ENCODE data around the gene GRK3.
"Not testable (repeated sequence)": the region's sequence is repeated elsewhere in the genome, so short reads cannot be mapped to it uniquely, and the experiment has no call there.

GRK3 gene

GRCh38 chr22:25564320-25564978 lies at the start of gene GRK3:
Gene GRK3 (plus strand): TSS chr22:25564675. CDS start chr22:25565041, 366 bp downstream.
- peak; percentile 11 for DNase-seq (ENCODE audit: low read depth)

- DNase-seq (ENCODE audit: low read depth), result no peak
Measured at GRCh38 chr22:25518000-25518663, 46.3 kb upstream of the GRK3 start.

- no peak for DNase-seq (ENCODE audit: low read depth)
Measured at GRCh38 chr22:25525376-25525775, 39.1 kb upstream of the GRK3 start.

GRCh38 chr22:25525804-25526584 lies 38.5 kb upstream of the GRK3 start:
- DNase-seq (ENCODE audit: low read depth), result not testable (repeated sequence)

GRCh38 chr22:25527016-25527415 lies 37.5 kb upstream of the GRK3 start:
- not testable (repeated sequence) for DNase-seq (ENCODE audit: low read depth)

DNA sequence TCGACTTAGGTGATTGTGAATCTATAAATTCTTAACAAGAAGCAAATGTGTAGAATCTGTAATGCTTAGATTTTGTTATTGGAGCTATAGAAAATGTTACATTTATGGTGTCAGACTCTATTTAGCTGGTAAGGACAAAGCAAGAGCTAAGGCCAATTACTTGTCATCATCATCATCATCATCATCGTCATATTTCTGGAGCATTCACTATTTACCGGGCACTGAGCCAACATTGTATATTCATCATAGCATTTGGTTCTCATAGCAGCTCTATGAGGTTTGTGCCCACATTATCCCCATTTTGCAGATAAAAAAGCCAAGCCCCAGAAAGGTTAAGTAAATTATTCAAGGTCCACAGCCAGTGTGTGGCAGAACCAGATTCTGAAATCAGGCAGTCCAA lies 36.4 kb upstream of the GRK3 start:
- DNase-seq (ENCODE audit: low read depth), result not testable (repeated sequence)

- DNase-seq (ENCODE audit: low read depth), result not testable (repeated sequence)
Measured at GRCh38 chr22:25529059-25529458, 35.4 kb upstream of the GRK3 start.

DNA sequence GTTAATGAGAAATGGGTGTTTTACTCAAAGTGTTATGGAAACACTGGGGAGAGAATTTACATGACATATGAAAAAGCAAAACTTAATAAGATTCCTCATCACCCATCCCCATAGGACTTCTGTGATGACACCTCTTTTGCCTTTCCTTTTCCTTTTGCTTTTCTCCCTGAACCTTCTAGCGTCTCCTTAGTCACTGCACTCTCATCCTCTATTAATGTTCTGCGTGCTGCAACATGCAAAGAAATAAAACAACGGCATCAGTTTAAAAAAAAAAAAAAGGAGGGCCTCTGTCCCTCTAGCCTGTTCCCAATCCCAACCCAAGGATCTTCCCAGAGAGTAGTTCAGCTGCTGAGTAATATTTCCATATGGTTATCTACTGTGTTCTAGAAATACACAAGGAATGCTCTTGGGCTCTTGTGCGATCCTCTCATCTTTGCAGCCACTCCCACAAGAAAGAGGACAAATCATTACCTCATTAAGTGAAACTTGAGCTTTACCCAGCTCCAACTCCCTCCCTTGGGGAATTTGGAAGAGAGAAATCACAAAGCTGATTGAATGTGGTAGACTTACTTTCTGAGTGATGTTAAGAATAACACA lies 34.8 kb upstream of the GRK3 start:
- DNase-seq (ENCODE audit: low read depth), result not testable (repeated sequence)

GRCh38 chr22:25531677-25532076 lies 32.8 kb upstream of the GRK3 start:
- DNase-seq (ENCODE audit: low read depth), result not testable (repeated sequence)

DNA sequence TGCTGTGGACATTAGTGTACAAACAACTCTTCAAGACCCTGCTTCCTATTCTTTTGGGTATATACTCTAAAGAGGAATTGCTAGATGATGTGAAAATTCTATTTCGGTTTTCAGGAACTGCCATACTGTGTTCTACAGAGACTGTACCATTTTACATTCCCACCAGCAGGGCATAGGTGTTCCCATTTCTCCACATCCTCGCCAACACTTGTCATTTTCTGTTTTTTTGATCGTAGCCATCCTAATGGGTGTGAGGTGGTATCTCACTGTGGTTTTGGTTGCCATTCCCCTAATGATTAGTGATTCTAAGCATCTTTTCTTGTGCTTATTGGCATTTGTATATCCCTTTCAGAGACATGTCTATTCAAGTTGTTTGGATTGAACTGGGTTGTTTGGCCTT lies 29.8 kb upstream of the GRK3 start:
- no peak for DNase-seq (ENCODE audit: low read depth)

DNA sequence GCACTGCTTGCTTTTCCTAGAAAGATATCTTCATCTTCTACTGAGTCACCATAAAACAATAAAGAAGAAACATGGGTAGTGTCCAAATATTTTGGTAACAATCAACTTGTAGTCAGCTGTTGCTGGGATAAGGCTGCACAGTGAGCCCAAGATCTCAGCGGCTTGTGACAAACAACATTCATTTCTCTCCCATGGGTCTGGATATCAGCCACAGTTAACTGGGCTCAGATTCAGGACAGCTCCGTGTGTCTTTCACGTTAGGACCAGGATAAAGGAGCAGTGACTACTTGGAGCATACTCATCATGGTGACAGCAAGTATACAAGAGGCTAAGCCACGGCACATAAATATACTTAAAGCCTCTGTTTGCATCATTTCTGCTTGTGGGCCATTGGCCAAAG lies 27.9 kb upstream of the GRK3 start:
- no peak for DNase-seq (ENCODE audit: low read depth)

- DNase-seq (ENCODE audit: low read depth), result no peak
Measured at GRCh38 chr22:25540166-25540907, 24.1 kb upstream of the GRK3 start.

DNA sequence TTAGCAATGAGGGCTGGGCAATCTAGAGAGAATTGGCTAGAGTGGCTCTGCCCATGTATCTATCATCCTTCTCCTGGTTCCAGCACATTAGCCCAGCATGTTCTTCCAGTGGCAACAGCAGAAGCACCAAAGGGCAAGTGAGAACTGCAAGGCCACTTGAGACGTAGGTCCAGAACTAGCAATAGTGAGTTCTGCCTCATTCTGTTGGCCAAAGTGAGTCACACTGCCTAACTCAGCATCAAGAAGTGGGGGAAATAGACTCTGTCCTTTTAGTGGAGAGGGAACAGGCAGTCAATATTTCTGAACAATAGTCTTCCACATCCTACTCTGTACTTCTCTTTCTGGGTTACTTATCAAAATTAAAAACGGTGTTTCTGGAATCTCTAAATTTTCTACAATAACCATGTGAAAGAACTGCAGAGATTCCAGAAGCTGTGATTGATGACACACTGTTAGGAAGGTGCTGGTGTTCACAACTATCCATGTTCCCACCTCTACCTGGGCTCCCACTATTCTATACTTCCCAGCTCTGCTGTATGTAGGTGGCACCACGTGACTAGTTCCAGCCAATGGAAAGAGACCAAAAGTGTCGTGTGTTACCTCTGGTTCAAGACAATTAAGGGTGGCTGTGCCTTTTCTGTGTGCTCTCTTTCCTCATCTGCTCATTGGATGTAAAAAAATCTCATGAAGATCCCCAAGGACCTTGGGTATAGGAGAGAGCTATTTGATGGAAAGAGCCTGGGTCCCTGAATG lies 23.4 kb upstream of the GRK3 start:
- no peak for DNase-seq (ENCODE audit: low read depth)

DNA sequence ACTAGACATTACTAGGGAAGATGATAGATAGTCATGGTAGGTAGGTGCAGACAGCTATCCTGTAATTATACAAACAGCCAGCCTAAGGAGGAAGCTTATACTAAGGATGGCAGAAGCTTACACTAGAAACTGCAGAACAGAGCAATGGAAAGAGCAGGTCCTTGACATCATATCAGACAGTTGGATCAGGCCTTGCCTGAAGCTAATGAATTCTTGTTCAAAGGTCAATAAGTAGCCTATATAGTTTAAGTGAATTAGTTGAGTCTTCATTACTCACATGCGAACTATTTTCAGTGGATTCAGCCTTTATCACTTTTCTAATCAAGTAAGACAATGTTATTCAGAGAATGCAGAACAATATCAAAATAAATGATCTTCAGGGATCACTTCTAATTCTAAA lies 22.3 kb upstream of the GRK3 start:
- no peak for DNase-seq (ENCODE audit: low read depth)

DNA sequence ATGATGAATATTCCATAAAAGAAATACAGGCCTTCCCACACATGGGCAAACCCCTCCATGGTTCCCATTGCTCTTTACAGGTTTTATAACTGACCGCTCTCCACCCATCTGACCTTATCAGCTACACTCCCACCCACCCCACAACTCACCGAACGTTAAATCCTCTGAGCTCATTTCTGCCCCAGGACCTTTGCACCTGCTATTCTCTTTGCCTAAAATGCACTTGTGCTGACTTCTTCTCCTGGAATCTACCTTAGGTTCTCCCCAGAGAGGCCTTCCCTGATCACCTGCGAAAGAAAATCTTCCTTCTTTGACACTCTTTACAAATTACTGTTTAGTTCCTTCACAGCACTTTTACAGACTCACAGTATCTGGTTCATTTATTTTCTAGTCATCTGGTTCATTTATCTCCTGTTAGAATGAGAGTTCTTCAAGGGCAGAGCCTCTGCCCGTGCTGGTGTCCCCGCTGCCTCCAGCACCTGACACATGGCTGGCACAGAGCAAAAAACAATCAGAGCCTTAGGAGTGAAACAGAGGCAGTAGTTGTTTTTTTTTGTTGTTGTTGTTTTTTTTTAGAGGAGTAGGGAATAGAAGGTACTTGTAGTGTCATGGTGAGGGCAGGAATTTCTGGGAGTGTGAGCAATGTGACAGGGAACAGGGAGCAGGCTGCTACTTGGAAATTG lies 21.6 kb upstream of the GRK3 start:
- DNase-seq (ENCODE audit: low read depth), result no peak

DNA sequence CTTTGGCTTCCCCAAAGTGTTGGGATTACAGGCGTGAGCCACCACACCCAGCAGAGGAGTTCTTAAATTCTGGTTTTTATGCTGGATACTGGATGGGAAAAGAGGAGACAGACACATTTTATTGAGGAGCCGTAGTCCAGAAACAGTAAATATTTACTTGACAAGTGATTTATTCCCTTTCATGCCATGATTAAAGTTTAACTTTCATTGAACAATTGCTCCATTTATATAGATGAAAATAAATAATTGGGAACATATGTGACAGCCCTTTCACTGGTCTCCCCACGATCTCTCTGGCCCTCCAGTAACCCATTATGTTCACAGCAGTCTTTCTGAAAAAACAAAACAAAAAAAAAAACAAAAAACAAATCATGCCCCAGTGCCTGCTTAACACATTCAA lies 19.3 kb upstream of the GRK3 start:
- DNase-seq (ENCODE audit: low read depth), result no peak

- no peak for DNase-seq (ENCODE audit: low read depth)
Measured at GRCh38 chr22:25545672-25546071, 18.8 kb upstream of the GRK3 start.

DNA sequence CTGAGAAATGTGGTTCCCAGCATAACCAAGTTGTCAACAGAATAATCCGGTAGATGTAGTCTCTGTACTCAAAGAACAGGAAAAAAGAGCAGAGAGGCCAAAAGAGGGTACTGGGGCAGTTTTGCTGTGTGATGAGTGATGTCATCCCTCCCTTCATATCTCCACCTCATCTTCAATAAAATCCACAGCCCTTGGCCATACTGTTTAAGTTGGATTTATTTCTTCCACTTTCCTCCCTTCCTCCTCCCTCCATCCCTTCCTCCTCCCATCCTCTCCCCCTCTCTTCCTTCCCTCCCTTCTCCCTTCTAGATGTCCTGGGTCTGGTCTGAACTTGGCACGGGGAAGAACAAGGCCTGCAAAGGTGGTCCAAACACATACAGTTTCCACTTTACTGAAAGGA lies 18.2 kb upstream of the GRK3 start:
- no peak for DNase-seq (ENCODE audit: low read depth)

DNA sequence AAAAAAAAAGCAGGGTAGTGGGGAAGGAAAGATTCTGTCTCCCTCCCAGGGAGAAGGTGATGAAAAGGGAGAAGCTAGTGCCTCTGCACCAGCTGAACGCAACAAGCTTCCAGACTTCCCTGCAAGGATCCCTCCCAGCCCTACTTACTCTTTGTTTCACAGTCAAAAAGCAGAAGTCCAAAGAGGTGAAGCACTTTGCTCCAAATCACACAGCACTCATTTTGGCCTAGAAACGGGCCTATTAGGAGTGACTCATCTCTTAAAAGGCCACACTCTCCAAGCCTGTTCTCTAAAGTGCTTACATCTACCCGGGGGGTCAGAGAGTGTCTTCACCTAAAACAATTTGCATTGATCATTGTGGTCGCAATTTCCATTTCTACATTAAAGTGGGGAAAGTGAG lies 17.7 kb upstream of the GRK3 start:
- no peak for DNase-seq (ENCODE audit: low read depth)

DNA sequence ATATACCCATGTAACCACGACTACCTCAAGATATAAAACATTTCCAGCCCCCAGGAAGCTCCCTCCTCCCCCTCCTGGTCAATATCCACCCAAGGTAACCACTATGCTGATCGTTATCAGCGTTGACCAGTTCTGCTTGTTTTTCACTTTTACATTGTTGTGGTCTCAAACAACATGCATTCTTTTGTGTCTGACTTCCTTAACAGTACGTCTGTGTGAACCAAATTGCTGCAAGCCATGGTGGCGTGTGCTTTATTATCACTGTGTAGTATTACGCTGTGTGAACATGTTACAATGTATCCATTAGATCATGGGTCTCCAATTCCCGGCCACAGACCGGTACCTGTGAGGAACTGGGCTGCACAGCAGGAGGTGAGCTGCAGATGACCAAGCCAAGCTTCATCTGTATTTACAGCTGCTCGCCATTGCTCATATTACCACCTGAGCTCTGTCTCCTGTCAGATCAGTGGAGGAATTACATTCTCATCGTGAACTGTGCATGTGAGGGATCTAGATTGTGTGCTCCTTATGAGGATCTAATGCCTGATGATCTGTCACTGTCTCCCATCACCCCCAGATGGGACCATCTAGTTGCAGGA lies 15.5 kb upstream of the GRK3 start:
- no peak for DNase-seq (ENCODE audit: low read depth)

All from activated T-helper 1 cell treated with Interleukin-2 at 50 U/mL for 16 hours (primary cell).